GM12874 (cell line): ENCODE data around the gene CBFA2T3.

ENCODE experiments used
- CTCF ChIP-seq: IDR thresholded peaks from 2 replicates; pipeline ENCODE4 v1.5.1; 2011; ENCODE audit warnings: low read depth, mild to moderate bottlenecking, control low read depth, low read length, moderate library complexity; ENCODE audit not compliant: insufficient read depth

Gene CBFA2T3

GRCh38 chr16:88843256-88843655 lies 133.8 kb downstream of the CBFA2T3 start:
- no peak for TF ChIP-seq CTCF

GRCh38 chr16:88842806-88843205 lies 134.2 kb downstream of the CBFA2T3 start:
- no peak for TF ChIP-seq CTCF

- no peak for TF ChIP-seq CTCF
Measured at GRCh38 chr16:88842308-88842756, 134.7 kb downstream of the CBFA2T3 start.

DNA sequence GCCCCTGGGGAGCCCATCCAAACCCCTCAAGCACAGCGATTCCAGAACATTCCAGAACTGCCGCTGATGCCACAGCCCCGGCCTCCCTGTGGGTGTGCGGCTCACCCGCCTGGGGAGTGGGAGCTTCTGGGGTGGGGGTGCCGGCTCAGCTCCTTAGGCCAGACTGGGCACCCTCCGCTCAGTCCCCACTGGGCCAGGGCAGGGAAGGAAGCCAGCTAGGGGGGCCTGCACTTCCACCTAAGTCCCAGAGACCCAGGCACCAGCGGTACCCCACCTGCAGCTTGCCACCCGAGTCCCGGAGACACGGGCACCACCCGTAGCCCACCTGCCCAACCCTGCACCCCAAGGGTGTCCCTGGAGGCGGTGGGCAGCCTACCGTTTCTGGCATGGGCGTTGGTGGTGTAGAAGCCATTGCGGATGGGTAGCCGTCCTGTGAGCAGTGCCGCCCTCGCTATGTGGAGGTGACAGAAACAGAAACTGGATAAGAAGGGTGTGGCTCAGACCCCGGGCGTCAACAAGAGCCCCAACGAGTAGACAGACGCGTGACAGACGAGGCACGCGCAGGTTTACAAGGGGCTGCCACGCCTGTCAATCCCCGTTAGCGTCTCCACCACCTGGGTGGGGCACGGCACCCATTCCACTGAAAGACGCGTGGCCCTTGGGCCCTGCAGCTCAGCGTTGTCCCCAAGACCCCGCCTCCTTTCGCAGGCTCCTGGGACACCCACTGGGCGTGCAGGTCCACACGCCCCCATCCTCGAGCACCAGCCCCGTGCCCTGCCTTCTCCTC lies 135.3 kb downstream of the CBFA2T3 start:
- no peak for TF ChIP-seq CTCF

DNA sequence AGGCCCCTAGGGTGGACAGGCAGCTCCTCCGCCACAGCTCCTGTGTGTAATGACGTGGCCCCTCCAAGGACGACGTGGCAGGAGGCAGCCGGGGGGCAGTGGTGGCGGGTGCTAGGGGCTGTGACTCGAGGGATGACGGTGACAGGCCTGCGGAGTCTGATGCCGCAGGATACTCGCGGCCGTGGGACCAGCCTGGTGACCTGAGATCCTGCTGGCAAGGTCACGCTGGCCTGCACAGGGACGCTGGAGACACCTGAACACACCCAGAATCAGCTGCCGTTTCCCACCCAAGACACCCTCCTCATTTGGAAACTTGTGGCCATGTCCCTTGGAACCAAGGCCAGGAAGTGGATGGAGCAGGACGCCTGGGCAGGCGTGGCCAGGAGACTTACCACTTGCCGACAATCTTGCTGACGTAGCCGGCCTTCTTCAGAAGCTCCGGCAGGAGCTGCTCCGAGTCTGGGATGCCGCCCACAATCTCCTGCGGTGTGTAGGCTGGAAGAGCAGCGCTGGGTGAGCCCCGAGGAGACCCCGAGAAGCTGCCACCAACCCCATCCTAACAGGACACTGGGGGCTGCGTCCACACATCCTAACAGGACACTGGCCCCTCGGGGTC lies 136.3 kb downstream of the CBFA2T3 start:
- no peak for TF ChIP-seq CTCF

GRCh38 chr16:88839745-88840599 lies 137.0 kb downstream of the CBFA2T3 start:
- no peak for TF ChIP-seq CTCF

DNA sequence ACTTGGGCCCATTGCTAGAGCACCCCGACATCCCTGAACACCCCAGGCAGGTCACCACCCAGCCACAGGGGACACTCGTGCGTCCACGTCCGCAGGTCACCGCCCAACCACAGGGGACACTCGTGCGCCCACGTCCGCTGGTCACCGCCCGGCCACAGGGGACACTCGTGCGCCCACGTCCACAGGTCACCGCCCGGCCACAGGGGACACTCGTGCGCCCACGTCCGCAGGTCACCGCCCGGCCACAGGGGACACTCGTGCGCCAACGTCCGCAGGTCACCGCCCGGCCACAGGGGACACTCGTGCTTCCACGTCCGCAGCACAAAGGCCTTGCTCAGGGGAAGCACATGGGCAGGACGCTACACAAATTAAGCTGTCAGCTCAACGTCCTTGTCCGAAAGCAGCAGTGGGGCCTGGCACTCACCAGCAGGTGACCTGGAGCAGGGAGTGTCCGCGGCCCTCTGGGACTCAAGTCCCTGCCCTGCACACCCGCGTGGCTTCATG lies 137.9 kb downstream of the CBFA2T3 start:
- TF ChIP-seq CTCF = peak; percentile 34; the same call in 1 of the 2 replicates
